ENCODE results near the gene KISS1R. TPM values are rescaled to one million over a fixed set of nuclear protein-coding genes. Genes with fewer than 3 reads are reported as not detected.
A peak's percentile ranks its signal among the peaks of the same experiment; 100 is the strongest.

The KISS1R gene
- total RNA-seq, 1 donor from 2014 or later, result 6.1 TPM

GRCh38 chr19:964761-965694 lies 47.9 kb downstream of the KISS1R start:
- DNase-seq (ENCODE audit: low spot score, unreplicated experiment), result no peak
- Mint-ChIP-seq H3K4me3 (ENCODE audit: low read depth) (no peak overlapping the region), H3K27ac (peak overlapping the region; percentile 39), H3K27me3 (no peaks in the 10 kb centered on the region), H3K36me3 (ENCODE audit: insufficient read depth) (peaks cover 37% of the 10 kb centered on the region), H3K9me3 (ENCODE audit: low read depth) (no peaks in the 10 kb centered on the region), H3K4me1 (ENCODE audit: low read depth) (peaks cover 17% of the 10 kb centered on the region)
- no peak for TF ChIP-seq CTCF (IDR thresholded peaks at IDR 0.05; ENCODE audit: unreplicated experiment)

GRCh38 chr19:966485-967088 lies 49.5 kb downstream of the KISS1R start:
- TF ChIP-seq CTCF (IDR thresholded peaks at IDR 0.05; ENCODE audit: unreplicated experiment), result no peak
- H3K27me3 Mint-ChIP-seq, result no peaks in the 10 kb centered on the region
- no peak overlapping the region for H3K4me3 Mint-ChIP-seq (ENCODE audit: low read depth)
- no peak overlapping the region for H3K27ac Mint-ChIP-seq
- no peak for DNase-seq (ENCODE audit: low spot score, unreplicated experiment)
- peaks cover 3% of the 10 kb centered on the region for H3K9me3 Mint-ChIP-seq (ENCODE audit: low read depth)
- H3K36me3 Mint-ChIP-seq (ENCODE audit: insufficient read depth), result peaks cover 45% of the 10 kb centered on the region
- peaks cover 12% of the 10 kb centered on the region for H3K4me1 Mint-ChIP-seq (ENCODE audit: low read depth)

Other genes starting within 250 kb of the KISS1R start
- gene FSTL3, start 240.9 kb upstream of the KISS1R start, total RNA-seq, result 13.8 and 14.4 TPM in 2 replicates
- not detected in 2 replicates for gene PRSS57, start 221.9 kb upstream of the KISS1R start, total RNA-seq
- 52.4 and 54.3 TPM in 2 replicates for gene PALM, start 208.4 kb upstream of the KISS1R start, total RNA-seq
- 1.1 and 2.5 TPM in 2 replicates for gene MISP, start 166.2 kb upstream of the KISS1R start, total RNA-seq
- 497 and 500 TPM in 2 replicates for gene PTBP1, start 119.9 kb upstream of the KISS1R start, total RNA-seq
- gene PLPPR3, start 95.4 kb upstream of the KISS1R start, total RNA-seq, result 128 and 129 TPM in 2 replicates
- gene AZU1, start 89.5 kb upstream of the KISS1R start, total RNA-seq, result 4.8 and 5.1 TPM in 2 replicates
- not detected in 2 replicates for gene PRTN3, start 76.3 kb upstream of the KISS1R start, total RNA-seq
- not detected in 2 replicates for gene ELANE, start 65.0 kb upstream of the KISS1R start, total RNA-seq
- gene CFD, start 57.7 kb upstream of the KISS1R start, total RNA-seq, result 1.1 and 1.3 TPM in 2 replicates
- gene MED16, start 24.1 kb upstream of the KISS1R start, total RNA-seq, result 87.2 and 91.7 TPM in 2 replicates
- gene RNU6-9, start 23.8 kb upstream of the KISS1R start, total RNA-seq, result not detected in 2 replicates
- 61.4 and 63.1 TPM in 2 replicates for gene R3HDM4, start 4.1 kb upstream of the KISS1R start, total RNA-seq
- gene ARID3A, start 8.7 kb downstream of the KISS1R start, total RNA-seq, result 149 and 154 TPM in 2 replicates
- 71.8 and 72.3 TPM in 2 replicates for gene WDR18, start 67.0 kb downstream of the KISS1R start, total RNA-seq
- gene GRIN3B, start 83.1 kb downstream of the KISS1R start, total RNA-seq, result 1.4 and 1.5 TPM in 2 replicates
- 171 and 199 TPM in 2 replicates for gene TMEM259, start 103.8 kb downstream of the KISS1R start, total RNA-seq
- gene RNU6-2, start 104.2 kb downstream of the KISS1R start, total RNA-seq, result not detected in 2 replicates
- gene CNN2, start 109.3 kb downstream of the KISS1R start, total RNA-seq, result 225 and 226 TPM in 2 replicates
- 54.6 and 57.3 TPM in 2 replicates for gene ABCA7, start 122.8 kb downstream of the KISS1R start, total RNA-seq
- 6.1 and 8.1 TPM in 2 replicates for gene ARHGAP45, start 149.8 kb downstream of the KISS1R start, total RNA-seq
- 161 TPM in 2 replicates for gene POLR2E, start 178.0 kb downstream of the KISS1R start, total RNA-seq
- 231 and 236 TPM in 2 replicates for gene GPX4, start 186.7 kb downstream of the KISS1R start, total RNA-seq

All from progenitor cell of endocrine pancreas (in vitro differentiated cells).